Astrocyte (in vitro differentiated cells and primary cell): ENCODE data around the gene PRR29. TPM values are rescaled to one million over a fixed set of nuclear protein-coding genes. Genes with fewer than 3 reads are reported as not detected.

ENCODE experiments used
- DNase-seq: peaks from one replicate; pipeline ENCODE4 v3.0.0-alpha.2; 2010; ENCODE audit warnings: low read depth
- FAIRE-seq: peaks from 2 replicates; lab custom pipeline; 2011; peaks lifted over from hg19 to GRCh38; lab: Jason Lieb, UNC
- H2AFZ ChIP-seq: 2 replicates; pipeline ENCODE4 v1.6.0; 2012; ENCODE audit warnings: low read depth, low read length, inconsistent platforms
- H3K27ac ChIP-seq: 2 replicates; pipeline ENCODE4 v1.5.1; 2011; ENCODE audit warnings: low read depth, low read length, inconsistent platforms
- H3K27me3 ChIP-seq: 2 replicates; pipeline ENCODE4 v1.6.0; 2011; ENCODE audit warnings: low read length, inconsistent platforms; ENCODE audit not compliant: insufficient read depth
- H3K36me3 ChIP-seq: 2 replicates; pipeline ENCODE4 v1.5.1; 2011; ENCODE audit warnings: low read length, inconsistent platforms; ENCODE audit not compliant: insufficient read depth
- H3K4me1 ChIP-seq: 2 replicates; pipeline ENCODE4 v1.5.1; 2011; ENCODE audit warnings: low read length, inconsistent platforms; ENCODE audit not compliant: insufficient read depth
- H3K4me2 ChIP-seq: 2 replicates; pipeline ENCODE4 v1.6.0; 2012; ENCODE audit warnings: low read length, inconsistent platforms
- H3K4me3 ChIP-seq: 2 replicates; pipeline ENCODE4 v1.5.1; 2011; ENCODE audit warnings: low read depth, mild to moderate bottlenecking, low read length, inconsistent platforms; ENCODE audit not compliant: insufficient read depth
- H3K79me2 ChIP-seq: 2 replicates; pipeline ENCODE4 v1.6.0; 2012; ENCODE audit warnings: mild to moderate bottlenecking, low read length, inconsistent platforms; ENCODE audit not compliant: insufficient read depth
- H3K9ac ChIP-seq: 2 replicates; pipeline ENCODE4 v1.6.0; 2012; ENCODE audit warnings: mild to moderate bottlenecking, low read length, inconsistent platforms
- H3K9me3 ChIP-seq: 2 replicates; pipeline ENCODE4 v1.5.1; 2012; ENCODE audit warnings: low read depth, mild to moderate bottlenecking, low read length, inconsistent platforms; ENCODE audit not compliant: insufficient read depth
- H4K20me1 ChIP-seq: 2 replicates; pipeline ENCODE4 v1.6.0; 2012; ENCODE audit warnings: low read length, inconsistent platforms; ENCODE audit not compliant: insufficient read depth
- H3K27ac Mint-ChIP-seq: one replicate; pipeline ENCODE4 v1.8.0; 2021; ENCODE audit warnings: mild to moderate bottlenecking, mixed read lengths; ENCODE audit not compliant: unreplicated experiment
- H3K27me3 Mint-ChIP-seq: one replicate; pipeline ENCODE4 v1.8.0; 2021; ENCODE audit warnings: low read depth, mixed read lengths; ENCODE audit not compliant: unreplicated experiment
- H3K36me3 Mint-ChIP-seq: one replicate; pipeline ENCODE4 v1.8.0; 2021; ENCODE audit warnings: low read depth, mixed read lengths; ENCODE audit not compliant: unreplicated experiment
- H3K4me1 Mint-ChIP-seq: one replicate; pipeline ENCODE4 v1.8.0; 2021; ENCODE audit warnings: low read depth, mixed read lengths; ENCODE audit not compliant: unreplicated experiment
- H3K4me3 Mint-ChIP-seq: one replicate; pipeline ENCODE4 v1.8.0; 2021; ENCODE audit warnings: mild to moderate bottlenecking, moderate library complexity, mixed read lengths; ENCODE audit not compliant: unreplicated experiment
- H3K9me3 Mint-ChIP-seq: one replicate; pipeline ENCODE4 v1.8.0; 2021; ENCODE audit warnings: mild to moderate bottlenecking, mixed read lengths; ENCODE audit not compliant: unreplicated experiment
- EZH2 ChIP-seq: IDR thresholded peaks from 2 replicates; pipeline ENCODE4 v1.6.1; 2012; ENCODE audit warnings: mild to moderate bottlenecking, low read length, inconsistent platforms; ENCODE audit not compliant: insufficient read depth
- total RNA-seq: library from RNA; stranded (reverse); gene quantifications from 2 replicates; pipeline ENCODE4 v1.2.1, GENCODE V29; 2021
- TF ChIP-seq, protein P1 (sequence below): IDR thresholded peaks from 2 replicates; pipeline ENCODE4 v1.5.1; 2011; ENCODE audit warnings: low read depth, mild to moderate bottlenecking, inconsistent platforms, low read length, moderate library complexity; ENCODE audit not compliant: insufficient read depth

The PRR29 gene
- total RNA-seq, 1 donor from 2014 or later = 0.54 TPM

GRCh38 chr17:64001763-64002529, 3.8 kb downstream of the PRR29 start:
- Mint-ChIP-seq H3K27ac (no peak overlapping the region), H3K9me3 (no peaks in the 10 kb centered on the region), H3K4me1 (no peaks in the 10 kb centered on the region), H3K4me3 (no peak overlapping the region), H3K27me3 (peaks cover 36% of the 10 kb centered on the region), H3K36me3 (no peaks in the 10 kb centered on the region)
- Histone ChIP-seq H3K79me2 (no peaks in the 10 kb centered on the region), H3K4me1 (no peaks in the 10 kb centered on the region), H3K27me3 (peaks cover 7% of the 10 kb centered on the region), H3K4me3 (no peak overlapping the region), H3K9ac (no peak overlapping the region), H2AFZ (no peak overlapping the region), H4K20me1 (no peaks in the 10 kb centered on the region), H3K9me3 (no peaks in the 10 kb centered on the region), H3K27ac (no peak overlapping the region), H3K4me2 (no peak overlapping the region), H3K36me3 (no peaks in the 10 kb centered on the region)
- no peak for TF ChIP-seq EZH2
- TF ChIP-seq, protein P1, sequence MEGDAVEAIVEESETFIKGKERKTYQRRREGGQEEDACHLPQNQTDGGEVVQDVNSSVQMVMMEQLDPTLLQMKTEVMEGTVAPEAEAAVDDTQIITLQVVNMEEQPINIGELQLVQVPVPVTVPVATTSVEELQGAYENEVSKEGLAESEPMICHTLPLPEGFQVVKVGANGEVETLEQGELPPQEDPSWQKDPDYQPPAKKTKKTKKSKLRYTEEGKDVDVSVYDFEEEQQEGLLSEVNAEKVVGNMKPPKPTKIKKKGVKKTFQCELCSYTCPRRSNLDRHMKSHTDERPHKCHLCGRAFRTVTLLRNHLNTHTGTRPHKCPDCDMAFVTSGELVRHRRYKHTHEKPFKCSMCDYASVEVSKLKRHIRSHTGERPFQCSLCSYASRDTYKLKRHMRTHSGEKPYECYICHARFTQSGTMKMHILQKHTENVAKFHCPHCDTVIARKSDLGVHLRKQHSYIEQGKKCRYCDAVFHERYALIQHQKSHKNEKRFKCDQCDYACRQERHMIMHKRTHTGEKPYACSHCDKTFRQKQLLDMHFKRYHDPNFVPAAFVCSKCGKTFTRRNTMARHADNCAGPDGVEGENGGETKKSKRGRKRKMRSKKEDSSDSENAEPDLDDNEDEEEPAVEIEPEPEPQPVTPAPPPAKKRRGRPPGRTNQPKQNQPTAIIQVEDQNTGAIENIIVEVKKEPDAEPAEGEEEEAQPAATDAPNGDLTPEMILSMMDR = no peak
- no peak for FAIRE-seq
- no peak for DNase-seq

DNA sequence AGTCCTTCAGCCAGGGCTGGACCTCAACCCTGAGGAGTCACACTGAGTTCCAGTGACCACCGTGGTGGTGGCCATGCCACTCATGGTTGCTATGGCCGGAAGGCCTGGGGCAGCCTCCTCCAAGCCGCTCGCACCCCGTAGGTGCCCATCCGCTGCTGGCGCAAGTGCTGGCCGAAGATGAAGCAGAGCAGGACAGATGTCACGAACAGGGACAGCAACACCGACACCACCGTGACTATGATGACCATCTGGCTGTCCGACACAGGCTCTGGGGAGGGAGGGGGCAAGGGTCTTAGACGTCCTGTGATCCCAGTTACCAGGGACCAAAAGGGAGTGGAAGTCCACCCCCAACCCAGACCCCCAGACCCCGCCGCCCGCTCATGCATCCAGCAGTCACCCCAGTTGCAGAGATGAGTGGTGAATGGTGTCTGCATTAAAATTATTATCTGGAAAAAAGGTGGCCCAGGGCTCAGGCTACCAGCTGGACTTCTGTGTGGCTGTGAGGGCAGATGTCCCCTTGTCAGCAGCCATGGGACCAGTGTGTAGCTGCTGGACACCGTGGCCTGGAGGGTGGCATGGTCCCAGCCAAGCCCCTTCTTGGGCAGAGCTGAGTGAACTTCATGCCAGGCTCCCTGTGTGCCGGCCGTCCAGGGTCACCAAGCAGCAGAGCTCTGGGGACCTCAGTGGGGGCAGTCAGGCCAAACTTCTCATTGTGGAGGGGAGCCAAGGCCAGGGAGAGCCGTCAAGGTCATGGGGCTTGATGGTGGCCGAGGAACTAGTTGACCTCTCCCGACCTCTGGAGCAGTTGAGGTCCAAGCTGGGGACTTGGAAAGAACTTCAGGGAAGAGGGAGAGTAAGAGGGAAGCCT, 4.7 kb downstream of the PRR29 start:
- Mint-ChIP-seq H3K27ac (no peak overlapping the region), H3K36me3 (no peaks in the 10 kb centered on the region), H3K4me3 (no peak overlapping the region), H3K27me3 (peaks cover 29% of the 10 kb centered on the region), H3K4me1 (no peaks in the 10 kb centered on the region), H3K9me3 (no peaks in the 10 kb centered on the region)
- DNase-seq = no peak
- Histone ChIP-seq H4K20me1 (no peaks in the 10 kb centered on the region), H3K79me2 (no peaks in the 10 kb centered on the region), H3K9ac (no peak overlapping the region), H3K4me1 (no peaks in the 10 kb centered on the region), H3K27me3 (no peaks in the 10 kb centered on the region), H3K36me3 (no peaks in the 10 kb centered on the region), H3K27ac (no peak overlapping the region), H3K4me2 (no peak overlapping the region), H3K4me3 (no peak overlapping the region), H3K9me3 (no peaks in the 10 kb centered on the region), H2AFZ (no peak overlapping the region)
- TF ChIP-seq, protein P1 = no peak
- no peak for FAIRE-seq
